CD14-positive monocyte (primary cell): ENCODE results near the gene H19. TPM values are rescaled to one million over a fixed set of nuclear protein-coding genes. Genes with fewer than 3 reads are reported as not detected.

Experiments used
- DNase-seq, 3 donors: peaks; one replicate each; pipeline ENCODE4 v3.0.0-alpha.2; 2011 to 2022
- H2AFZ ChIP-seq: 2 replicates; pipeline ENCODE4 v1.6.0; 2012; ENCODE audit warnings: mild to moderate bottlenecking, low read depth, low read length, inconsistent platforms; ENCODE audit not compliant: insufficient read depth, poor library complexity, severe bottlenecking
- H3K27ac ChIP-seq, 2 donors: 1 replicate in 1 of 2; 2 replicates in 1 of 2; pipeline ENCODE4 v1.5.1; 2012 to 2013; ENCODE audit warnings: low read length in 2 of 2, control low read depth in 1 of 2, inconsistent platforms in 1 of 2, low read depth in 1 of 2, mild to moderate bottlenecking in 1 of 2
- H3K27me3 ChIP-seq, 2 donors: one replicate each; pipeline versions ENCODE4 v1.6.0 to v1.6.1; 2011 to 2013; ENCODE audit warnings: low read length in 2 of 2; ENCODE audit not compliant: control insufficient read depth in 2 of 2, insufficient read depth in 2 of 2
- H3K36me3 ChIP-seq, 2 donors: replicated peaks in 1 of 2; 1 replicate in 1 of 2; 2 replicates in 1 of 2; pipeline versions ENCODE4 v1.5.1 to v1.6.1; 2012 to 2013; ENCODE audit warnings: low read length in 2 of 2, control low read depth in 1 of 2, inconsistent platforms in 1 of 2, mild to moderate bottlenecking in 1 of 2; ENCODE audit not compliant: insufficient read depth in 2 of 2, control insufficient read depth in 1 of 2
- H3K4me1 ChIP-seq, 2 donors: 1 replicate in 1 of 2; 2 replicates in 1 of 2; pipeline versions ENCODE4 v1.5.1 to v1.6.1; 2012 to 2013; ENCODE audit warnings: low read length in 2 of 2, control low read depth in 1 of 2, inconsistent platforms in 1 of 2, mild to moderate bottlenecking in 1 of 2, moderate library complexity in 1 of 2; ENCODE audit not compliant: insufficient read depth in 2 of 2, control insufficient read depth in 1 of 2
- H3K4me2 ChIP-seq: replicated peaks from 2 replicates; pipeline ENCODE3; 2012; ENCODE audit warnings: low read length, moderate library complexity, mild to moderate bottlenecking; ENCODE audit not compliant: poor library complexity, severe bottlenecking; ENCODE audit errors: extremely low read depth
- H3K4me3 ChIP-seq, 3 experiments: fragments of 200-600 bp in 1 of 3; sonication (generic) in 1 of 3; replicated peaks in 1 of 3; 1 replicate in 2 of 3; 2 replicates in 1 of 3; pipeline ENCODE4 v1.5.1; 2011 to 2013; ENCODE audit warnings: low read length in 3 of 3, mild to moderate bottlenecking in 3 of 3, control low read depth in 2 of 3, low read depth in 2 of 3, inconsistent platforms in 1 of 3, moderate library complexity in 1 of 3
- H3K79me2 ChIP-seq: 2 replicates; pipeline ENCODE4 v1.6.0; 2012; ENCODE audit warnings: mild to moderate bottlenecking, control low read depth, inconsistent platforms, low read length, moderate library complexity; ENCODE audit not compliant: insufficient read depth
- H3K9ac ChIP-seq: 2 replicates; pipeline ENCODE4 v1.6.0; 2017; ENCODE audit warnings: low read length, mild to moderate bottlenecking; ENCODE audit not compliant: insufficient read depth, poor library complexity, severe bottlenecking
- H3K9me3 ChIP-seq, 2 donors: replicated peaks in 1 of 2; 1 replicate in 1 of 2; 2 replicates in 1 of 2; pipeline versions ENCODE4 v1.5.1 to v1.6.1; 2012 to 2013; ENCODE audit warnings: low read length in 2 of 2, control low read depth in 1 of 2; ENCODE audit not compliant: control insufficient read depth in 1 of 2, insufficient read depth in 1 of 2
- H4K20me1 ChIP-seq: 2 replicates; pipeline ENCODE4 v1.6.0; 2012; ENCODE audit warnings: mild to moderate bottlenecking, low read length, control low read depth, moderate library complexity; ENCODE audit not compliant: insufficient read depth
- H3K27ac Mint-ChIP-seq, 7 donors: one replicate each; pipeline ENCODE4 v1.8.0; 2020; ENCODE audit warnings: mild to moderate bottlenecking in 7 of 7, mixed read lengths in 7 of 7, moderate library complexity in 6 of 7, inconsistent platforms in 2 of 7
- H3K27me3 Mint-ChIP-seq, 3 donors: one replicate each; pipeline ENCODE4 v1.8.0; 2021 to 2022; ENCODE audit warnings: low read depth in 3 of 3, mild to moderate bottlenecking in 3 of 3, mixed read lengths in 3 of 3, moderate library complexity in 3 of 3, inconsistent platforms in 1 of 3
- H3K36me3 Mint-ChIP-seq, 2 donors: one replicate each; pipeline ENCODE4 v1.8.0; 2020; ENCODE audit warnings: mixed read lengths in 2 of 2, inconsistent platforms in 1 of 2, mild to moderate bottlenecking in 1 of 2
- H3K4me1 Mint-ChIP-seq: one replicate; pipeline ENCODE4 v1.8.0; 2020; ENCODE audit warnings: mild to moderate bottlenecking, mixed read lengths
- H3K4me3 Mint-ChIP-seq, 2 donors: one replicate each; pipeline ENCODE4 v1.8.0; 2020; ENCODE audit warnings: mild to moderate bottlenecking in 2 of 2, mixed read lengths in 2 of 2, moderate library complexity in 1 of 2
- H3K9me3 Mint-ChIP-seq, 7 donors: one replicate each; pipeline ENCODE4 v1.8.0; 2020 to 2022; ENCODE audit warnings: mixed read lengths in 7 of 7, mild to moderate bottlenecking in 6 of 7, moderate library complexity in 6 of 7, inconsistent platforms in 2 of 7
- WGBS: methylation state at CpG from one replicate; pipeline ENCODE4 v1.1.5; 2013; ENCODE audit warnings: missing lambda C conversion rate; ENCODE audit not compliant: insufficient coverage; 5-methylcytosine and 5-hydroxymethylcytosine counted together
- intact Hi-C, 2 donors: fragments of 100-400 bp; cut with micrococcal nuclease; formaldehyde crosslinking; loops; one replicate each; pipeline versions ENCODE4 v1.15.0 to v1.15.1; 2023
- polyA plus RNA-seq, 3 donors: library from polyadenylated mRNA; depleted of rRNA in 1 of 3; unstranded in 2 of 3; stranded (reverse) in 1 of 3; fragments of 300-500 nt in 2 of 3; fragments of >200 nt in 1 of 3; fragmentation: Illumina TruSeq in 2 of 3; gene quantifications; 1 replicate in 2 of 3; 2 replicates in 1 of 3; pipeline ENCODE4 v1.2.3, GENCODE V29; 2012 to 2021
- TF ChIP-seq, protein P1 (sequence below): fragments of 200-600 bp; IDR thresholded peaks from one replicate; pipeline ENCODE4 v1.8.0; 2022; ENCODE audit warnings: antibody characterized with exemption, mild to moderate bottlenecking

Gene H19
- polyA plus RNA-seq, 3 donors = 0.47 TPM; not detected in 2

DNA sequence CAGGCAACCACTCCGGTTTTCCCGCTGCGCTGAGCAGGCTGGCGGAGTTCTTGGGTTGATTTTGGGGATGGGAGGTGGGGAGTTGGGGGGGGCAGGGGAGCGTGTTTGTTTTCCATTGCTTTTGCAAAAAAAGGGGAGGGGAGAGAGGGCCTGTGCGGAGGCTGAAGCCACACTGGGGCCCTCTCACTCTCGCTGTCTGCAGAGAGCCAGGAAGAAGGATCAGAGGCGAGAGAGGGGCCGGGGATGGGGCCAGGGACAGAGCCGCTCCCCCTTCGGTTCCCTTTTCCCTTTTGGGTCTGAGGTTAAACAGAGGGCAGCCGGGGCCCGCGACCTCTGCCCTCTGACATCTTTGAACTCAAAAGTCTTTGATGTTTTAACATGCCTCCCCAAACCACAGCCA is 17.4 kb upstream of the H19 start:
- TF ChIP-seq, protein P1, sequence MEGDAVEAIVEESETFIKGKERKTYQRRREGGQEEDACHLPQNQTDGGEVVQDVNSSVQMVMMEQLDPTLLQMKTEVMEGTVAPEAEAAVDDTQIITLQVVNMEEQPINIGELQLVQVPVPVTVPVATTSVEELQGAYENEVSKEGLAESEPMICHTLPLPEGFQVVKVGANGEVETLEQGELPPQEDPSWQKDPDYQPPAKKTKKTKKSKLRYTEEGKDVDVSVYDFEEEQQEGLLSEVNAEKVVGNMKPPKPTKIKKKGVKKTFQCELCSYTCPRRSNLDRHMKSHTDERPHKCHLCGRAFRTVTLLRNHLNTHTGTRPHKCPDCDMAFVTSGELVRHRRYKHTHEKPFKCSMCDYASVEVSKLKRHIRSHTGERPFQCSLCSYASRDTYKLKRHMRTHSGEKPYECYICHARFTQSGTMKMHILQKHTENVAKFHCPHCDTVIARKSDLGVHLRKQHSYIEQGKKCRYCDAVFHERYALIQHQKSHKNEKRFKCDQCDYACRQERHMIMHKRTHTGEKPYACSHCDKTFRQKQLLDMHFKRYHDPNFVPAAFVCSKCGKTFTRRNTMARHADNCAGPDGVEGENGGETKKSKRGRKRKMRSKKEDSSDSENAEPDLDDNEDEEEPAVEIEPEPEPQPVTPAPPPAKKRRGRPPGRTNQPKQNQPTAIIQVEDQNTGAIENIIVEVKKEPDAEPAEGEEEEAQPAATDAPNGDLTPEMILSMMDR = no peak
- H3K36me3 ChIP-seq = no peaks in the 10 kb centered on the region
- H3K4me1 ChIP-seq = no peaks in the 10 kb centered on the region
- H3K4me1 Mint-ChIP-seq = no peaks in the 10 kb centered on the region
- no peak overlapping the region for H3K4me2 ChIP-seq
- H3K27ac ChIP-seq = no peak overlapping the region
- H3K36me3 Mint-ChIP-seq = no peaks in the 10 kb centered on the region
- no peak overlapping the region for H3K27ac Mint-ChIP-seq
- DNase-seq = no peak
- intact Hi-C loops = no loop called here
- no peaks in the 10 kb centered on the region for H3K9me3 ChIP-seq
- no peaks in the 10 kb centered on the region for H4K20me1 ChIP-seq
- no peak overlapping the region for H2AFZ ChIP-seq
- no peak overlapping the region for H3K9ac ChIP-seq
- H3K4me3 ChIP-seq = no peak overlapping the region
- H3K9me3 Mint-ChIP-seq = no peaks in the 10 kb centered on the region
- H3K79me2 ChIP-seq = no peaks in the 10 kb centered on the region
- no peak overlapping the region for H3K4me3 Mint-ChIP-seq
- H3K27me3 Mint-ChIP-seq = peaks cover 0 to 2% (median 0%) of the 10 kb centered on the region in 3 donors
- H3K27me3 ChIP-seq = no peaks in the 10 kb centered on the region
- no CpG with 5 or more reads among the region's 14 CpGs for WGBS

DNA sequence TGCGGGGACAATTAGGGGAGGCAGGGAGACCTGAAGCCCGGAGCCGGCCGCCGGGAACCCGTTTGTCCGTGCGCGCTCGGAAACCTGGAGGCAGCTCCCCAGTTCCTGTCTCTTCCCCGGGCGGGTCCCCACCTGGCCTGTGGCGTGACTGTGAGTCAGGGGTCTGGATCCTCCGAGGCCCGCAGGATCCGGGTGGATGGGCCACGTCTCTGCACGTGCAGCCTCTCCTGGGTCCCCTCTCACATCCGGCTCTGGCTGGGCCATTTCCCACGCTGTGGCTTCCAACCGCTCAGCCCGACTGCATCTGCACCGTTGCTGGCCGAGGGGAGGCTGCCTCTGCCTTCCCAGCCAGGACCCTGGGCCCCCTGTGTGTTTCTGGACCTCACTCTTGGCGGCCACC is 14.8 kb upstream of the H19 start:
- Mint-ChIP-seq H3K27me3 (no peaks in the 10 kb centered on the region), H3K27ac (no peak overlapping the region), H3K4me1 (no peaks in the 10 kb centered on the region), H3K36me3 (no peaks in the 10 kb centered on the region), H3K4me3 (no peak overlapping the region), H3K9me3 (no peaks in the 10 kb centered on the region)
- H3K4me1 ChIP-seq = no peaks in the 10 kb centered on the region
- H3K36me3 ChIP-seq = no peaks in the 10 kb centered on the region
- H3K79me2 ChIP-seq = no peaks in the 10 kb centered on the region
- no CpG with 5 or more reads among the region's 25 CpGs for WGBS
- TF ChIP-seq, protein P1 = no peak
- DNase-seq = no peak
- H4K20me1 ChIP-seq = no peaks in the 10 kb centered on the region
- no peaks in the 10 kb centered on the region for H3K27me3 ChIP-seq
- H3K4me2 ChIP-seq = no peak overlapping the region
- no peak overlapping the region for H2AFZ ChIP-seq
- no peaks in the 10 kb centered on the region for H3K9me3 ChIP-seq
- intact Hi-C loops = no loop called here
- no peak overlapping the region for H3K9ac ChIP-seq
- no peak overlapping the region for H3K27ac ChIP-seq
- H3K4me3 ChIP-seq = no peak overlapping the region
